Myocyte (in vitro differentiated cells): ENCODE data around the gene UNC5C. TPM values are rescaled to one million over a fixed set of nuclear protein-coding genes. Genes with fewer than 3 reads are reported as not detected.

Experiments used
- DNase-seq: peaks from one replicate; pipeline ENCODE4 v3.0.0-alpha.2; 2012; ENCODE audit warnings: low read depth
- total RNA-seq: library from RNA; depleted of rRNA; stranded (reverse); fragments of >200 nt; gene quantifications from 2 replicates; pipeline ENCODE4 v1.2.3, GENCODE V29; 2014

Gene UNC5C
- total RNA-seq, 1 donor from 2014 or later = 0.35 TPM

- DNase-seq = no peak
Observed at GRCh38 chr4:95546866-95547714, 1.7 kb downstream of the UNC5C start.

- DNase-seq = no peak
Observed at GRCh38 chr4:95546221-95546620, 2.6 kb downstream of the UNC5C start.

- no peak for DNase-seq
Observed at GRCh38 chr4:95545546-95545945, 3.2 kb downstream of the UNC5C start.

GRCh38 chr4:95544113-95545103 lies 4.4 kb downstream of the UNC5C start:
- no peak for DNase-seq

GRCh38 chr4:95541889-95542607 lies 6.7 kb downstream of the UNC5C start:
- DNase-seq = no peak

- DNase-seq = no peak
Observed at GRCh38 chr4:95541094-95541493, 7.7 kb downstream of the UNC5C start.

- no peak for DNase-seq
Observed at GRCh38 chr4:95540227-95540626, 8.5 kb downstream of the UNC5C start.

- DNase-seq = no peak
Observed at GRCh38 chr4:95539106-95539505, 9.7 kb downstream of the UNC5C start.

GRCh38 chr4:95537863-95538488 lies 10.8 kb downstream of the UNC5C start:
- DNase-seq = no peak

- DNase-seq = no peak
Observed at GRCh38 chr4:95537191-95537590, 11.6 kb downstream of the UNC5C start.

GRCh38 chr4:95536650-95537049 lies 12.1 kb downstream of the UNC5C start:
- DNase-seq = no peak

GRCh38 chr4:95535180-95535579 lies 13.6 kb downstream of the UNC5C start:
- no peak for DNase-seq

- DNase-seq = no peak
Observed at GRCh38 chr4:95534032-95534431, 14.7 kb downstream of the UNC5C start.

- DNase-seq = no peak
Observed at GRCh38 chr4:95533254-95533653, 15.5 kb downstream of the UNC5C start.

GRCh38 chr4:95532305-95532704 lies 16.5 kb downstream of the UNC5C start:
- no peak for DNase-seq

- no peak for DNase-seq
Observed at GRCh38 chr4:95531141-95531540, 17.6 kb downstream of the UNC5C start.

GRCh38 chr4:95529946-95530345 lies 18.8 kb downstream of the UNC5C start:
- DNase-seq = no peak

- no peak for DNase-seq
Observed at GRCh38 chr4:95528388-95528948, 20.3 kb downstream of the UNC5C start.

GRCh38 chr4:95526075-95526474 lies 22.7 kb downstream of the UNC5C start:
- no peak for DNase-seq

- DNase-seq = no peak
Observed at GRCh38 chr4:95524729-95525128, 24.0 kb downstream of the UNC5C start.

- no peak for DNase-seq
Observed at GRCh38 chr4:95524184-95524583, 24.6 kb downstream of the UNC5C start.
